ENCODE data around the gene GREM1. TPM values are rescaled to one million over a fixed set of nuclear protein-coding genes. Genes with fewer than 3 reads are reported as not detected.

Gene GREM1
- total RNA-seq, 2 experiments from 2014 or later = not detected

- no peak for ATAC-seq
- H3K9me3 Mint-ChIP-seq (ENCODE audit: low read depth) = peaks cover 3% of the 10 kb centered on the region
- ChIA-PET POLR2A (no interaction called here), CTCF (no interaction called here)
- H3K4me1 Mint-ChIP-seq = no peaks in the 10 kb centered on the region
- intact Hi-C loops (cut with DNase I, micrococcal nuclease) = no loop called here
- no peak for DNase-seq
- no peak overlapping the region for H3K4me3 Mint-ChIP-seq
- H3K27me3 Mint-ChIP-seq = no peaks in the 10 kb centered on the region
- no peak overlapping the region for H3K27ac Mint-ChIP-seq
- no peaks in the 10 kb centered on the region for H3K36me3 Mint-ChIP-seq (ENCODE audit: low read depth)
Observed at GRCh38 chr15:32774022-32774421, 56.2 kb downstream of the GREM1 start.

GRCh38 chr15:32775103-32775502, 57.3 kb downstream of the GREM1 start:
- ChIA-PET POLR2A (no interaction called here), CTCF (no interaction called here)
- Mint-ChIP-seq H3K9me3 (ENCODE audit: low read depth) (peaks cover 3% of the 10 kb centered on the region), H3K27me3 (no peaks in the 10 kb centered on the region), H3K27ac (no peak overlapping the region), H3K4me1 (no peaks in the 10 kb centered on the region), H3K4me3 (no peak overlapping the region), H3K36me3 (ENCODE audit: low read depth) (no peaks in the 10 kb centered on the region)
- intact Hi-C loops (cut with DNase I, micrococcal nuclease) = no loop called here
- no peak for DNase-seq
- no peak for ATAC-seq

DNA sequence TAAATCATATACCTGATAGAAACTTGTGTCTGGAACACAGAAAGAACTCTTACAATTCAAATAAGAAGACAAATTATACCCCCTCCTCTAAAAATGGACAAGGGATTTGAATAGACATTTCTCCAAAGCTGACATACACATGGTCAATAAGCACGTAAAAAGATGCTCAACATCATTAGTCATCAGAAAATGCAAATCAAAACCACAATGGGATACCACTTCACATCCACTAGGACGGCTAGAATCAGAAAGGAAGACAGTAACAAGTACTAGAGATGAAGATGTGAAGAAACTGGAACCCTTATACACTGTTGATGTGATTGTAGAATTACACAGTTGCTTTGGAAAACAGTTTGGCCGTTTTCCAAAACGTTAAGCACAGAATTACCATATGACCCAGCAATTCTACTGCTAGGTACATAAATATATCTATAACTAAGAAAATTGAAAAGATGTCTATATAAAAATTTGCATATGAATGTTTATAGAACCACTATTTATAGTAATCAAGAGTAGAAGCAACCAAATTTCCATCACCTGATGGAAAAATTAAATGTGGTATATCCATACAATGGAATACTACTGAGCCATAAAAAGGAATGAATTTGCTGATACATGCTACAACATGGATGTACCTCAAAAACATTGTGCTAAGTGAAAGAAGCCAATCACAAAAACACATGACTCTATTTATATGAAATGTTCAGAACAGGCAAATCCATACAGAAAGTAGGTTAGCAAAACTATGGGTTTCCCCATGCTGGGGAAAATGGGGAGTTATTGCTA, 60.8 kb downstream of the GREM1 start:
- no peaks in the 10 kb centered on the region for H3K4me1 Mint-ChIP-seq
- H3K36me3 Mint-ChIP-seq (ENCODE audit: low read depth) = no peaks in the 10 kb centered on the region
- CTCF ChIA-PET = no interaction called here
- no peak overlapping the region for H3K27ac Mint-ChIP-seq
- no peak for DNase-seq
- H3K9me3 Mint-ChIP-seq (ENCODE audit: low read depth) = peaks cover 3% of the 10 kb centered on the region
- POLR2A ChIA-PET = no interaction called here
- no peak overlapping the region for H3K4me3 Mint-ChIP-seq
- ATAC-seq = no peak
- intact Hi-C loops (cut with DNase I, micrococcal nuclease) = no loop called here
- peaks cover 2% of the 10 kb centered on the region for H3K27me3 Mint-ChIP-seq

- intact Hi-C loops (cut with DNase I, micrococcal nuclease) = no loop called here
- ATAC-seq (no peak), DNase-seq (no peak)
- Mint-ChIP-seq H3K36me3 (ENCODE audit: low read depth) (no peaks in the 10 kb centered on the region), H3K9me3 (ENCODE audit: low read depth) (peaks cover 3% of the 10 kb centered on the region), H3K27me3 (peaks cover 4% of the 10 kb centered on the region), H3K27ac (no peak overlapping the region), H3K4me3 (no peak overlapping the region), H3K4me1 (no peaks in the 10 kb centered on the region)
- ChIA-PET CTCF (interaction anchor here (0.9 kb wide), 1 partner anchor 12 kb away, joined by 3 read pairs; no protein-coding TSS in a partner anchor), POLR2A (no interaction called here)
Observed at GRCh38 chr15:32781781-32782180, 64.0 kb downstream of the GREM1 start.

GRCh38 chr15:32784581-32784980, 66.8 kb downstream of the GREM1 start:
- ChIA-PET CTCF (interaction anchor here (0.6 to 0.7 kb wide), 2 partner anchors 172 to 505 kb away, joined by 3 read pairs; no protein-coding TSS in a partner anchor), POLR2A (no interaction called here)
- H3K4me3 Mint-ChIP-seq = no peak overlapping the region

GRCh38 chr15:32786906-32787305, 69.1 kb downstream of the GREM1 start:
- H3K27ac Mint-ChIP-seq = no peak overlapping the region

More at GRCh38 chr15:32784581-32784980, 66.8 kb downstream of the GREM1 start:
- Mint-ChIP-seq H3K27me3 (peaks cover 7% of the 10 kb centered on the region), H3K36me3 (ENCODE audit: low read depth) (no peaks in the 10 kb centered on the region), H3K27ac (no peak overlapping the region), H3K9me3 (ENCODE audit: low read depth) (no peaks in the 10 kb centered on the region), H3K4me1 (no peaks in the 10 kb centered on the region)
- ATAC-seq = no peak
- intact Hi-C loops (cut with DNase I, micrococcal nuclease) = no loop called here
- DNase-seq = no peak

DNA sequence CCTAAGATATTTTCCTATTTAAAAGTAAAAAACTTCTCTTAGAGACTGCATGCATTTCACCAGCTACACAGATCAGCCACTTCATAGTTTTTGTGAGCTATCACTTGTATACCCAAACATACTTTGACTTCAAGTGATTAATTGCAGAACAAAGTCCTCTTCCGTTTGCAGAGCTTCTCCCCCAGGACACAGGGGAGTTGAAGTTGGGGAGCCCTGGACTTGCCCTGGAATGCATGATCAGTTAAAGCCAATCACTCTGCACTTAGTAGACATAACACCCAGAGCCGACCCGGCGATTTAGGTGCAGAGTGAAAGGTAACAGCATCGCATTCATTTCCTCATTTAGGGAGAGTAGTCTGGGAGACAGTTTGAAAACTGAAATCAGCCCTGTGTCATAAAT, 70.1 kb downstream of the GREM1 start:
- CTCF ChIA-PET = no interaction called here
- no peaks in the 10 kb centered on the region for H3K36me3 Mint-ChIP-seq (ENCODE audit: low read depth)

More at GRCh38 chr15:32786906-32787305, 69.1 kb downstream of the GREM1 start:
- no peak for DNase-seq
- intact Hi-C loops (cut with DNase I, micrococcal nuclease) = no loop called here
- CTCF ChIA-PET = interaction anchor here (0.9 kb wide), 1 partner anchor 111 kb away, joined by 5 read pairs; no protein-coding TSS in a partner anchor
- Mint-ChIP-seq H3K27me3 (peaks cover 5% of the 10 kb centered on the region), H3K9me3 (ENCODE audit: low read depth) (no peaks in the 10 kb centered on the region), H3K4me3 (no peak overlapping the region), H3K36me3 (ENCODE audit: low read depth) (no peaks in the 10 kb centered on the region), H3K4me1 (no peaks in the 10 kb centered on the region)
- POLR2A ChIA-PET = no interaction called here
- no peak for ATAC-seq

DNA sequence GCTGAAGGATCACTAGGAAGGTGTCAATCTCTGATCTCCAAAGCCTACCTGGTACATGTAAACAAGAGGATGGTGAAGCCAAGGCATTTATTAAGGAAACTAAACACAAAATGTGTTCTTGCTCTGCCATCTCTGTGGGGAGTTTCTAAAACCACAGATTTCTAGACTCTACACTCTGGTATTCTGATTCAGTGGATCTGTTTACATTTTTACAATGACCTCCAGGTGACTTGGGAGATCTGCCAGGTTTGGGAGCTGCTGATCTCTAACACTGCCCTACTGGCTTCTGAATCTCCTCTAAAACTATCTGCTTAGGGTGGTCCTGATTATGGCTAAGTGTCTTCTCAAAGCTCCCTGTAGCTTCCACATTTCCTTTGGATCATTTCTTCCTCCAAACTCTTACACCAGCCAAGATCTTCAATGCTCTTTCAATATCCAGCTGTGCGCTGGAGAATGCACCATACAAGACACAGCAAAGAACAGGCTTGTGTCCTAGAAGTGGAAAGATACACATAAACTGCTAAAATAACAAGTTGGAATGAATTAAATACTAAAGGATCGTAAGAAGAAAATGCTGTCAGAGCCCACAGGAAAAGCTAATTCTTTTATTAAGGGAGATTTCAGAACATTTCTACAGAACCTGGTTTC, 72.7 kb downstream of the GREM1 start:
- DNase-seq (no peak), ATAC-seq (no peak)
- Mint-ChIP-seq H3K36me3 (ENCODE audit: low read depth) (no peaks in the 10 kb centered on the region), H3K27me3 (peaks cover 3% of the 10 kb centered on the region), H3K4me3 (no peak overlapping the region), H3K9me3 (ENCODE audit: low read depth) (no peaks in the 10 kb centered on the region), H3K27ac (no peak overlapping the region), H3K4me1 (no peaks in the 10 kb centered on the region)
- intact Hi-C loops (cut with DNase I, micrococcal nuclease) = no loop called here
- CTCF ChIA-PET = interaction anchor here (0.5 kb wide), 1 partner anchor 128 kb away, joined by 3 read pairs; no protein-coding TSS in a partner anchor
- POLR2A ChIA-PET = no interaction called here

More for the DNA sequence above, 70.1 kb downstream of the GREM1 start:
- no peaks in the 10 kb centered on the region for H3K4me1 Mint-ChIP-seq
- H3K27ac Mint-ChIP-seq = no peak overlapping the region
- no peaks in the 10 kb centered on the region for H3K9me3 Mint-ChIP-seq (ENCODE audit: low read depth)
- no peak for ATAC-seq
- no peak for DNase-seq
- peaks cover 5% of the 10 kb centered on the region for H3K27me3 Mint-ChIP-seq
- H3K4me3 Mint-ChIP-seq = no peak overlapping the region
- intact Hi-C loops (cut with DNase I, micrococcal nuclease) = no loop called here
- POLR2A ChIA-PET = no interaction called here

GRCh38 chr15:32792436-32792835, 74.6 kb downstream of the GREM1 start:
- H3K27me3 Mint-ChIP-seq = peaks cover 2% of the 10 kb centered on the region
- POLR2A ChIA-PET = no interaction called here
- ATAC-seq = no peak
- no peak overlapping the region for H3K4me3 Mint-ChIP-seq
- intact Hi-C loops (cut with DNase I, micrococcal nuclease) = no loop called here
- no peak overlapping the region for H3K27ac Mint-ChIP-seq
- no peaks in the 10 kb centered on the region for H3K36me3 Mint-ChIP-seq (ENCODE audit: low read depth)
- H3K4me1 Mint-ChIP-seq = no peaks in the 10 kb centered on the region
- H3K9me3 Mint-ChIP-seq (ENCODE audit: low read depth) = no peaks in the 10 kb centered on the region
- DNase-seq = no peak
- CTCF ChIA-PET = no interaction called here

Other genes with a start within 250 kb of the GREM1 start
- 1 to 10 TPM; 2.2 to 2.4 TPM for gene GOLGA8N, start 124.5 kb upstream of the GREM1 start, total RNA-seq
- gene ARHGAP11A, start 102.5 kb upstream of the GREM1 start, total RNA-seq = 100 to 1,000 TPM; 111 to 155 TPM
- 1 to 10 TPM in 1 of 2 experiments, under 1 TPM in 1; 0.91 to 1.2 TPM for gene SCG5, start 76.3 kb upstream of the GREM1 start, total RNA-seq